GM13977 (cell line): Measurements from ENCODE around the gene ELAVL4.

Experiments used
- DNase-seq: peaks from one replicate; pipeline ENCODE4 v3.0.0; 2012; ENCODE audit warnings: low spot score
- CTCF ChIP-seq: IDR thresholded peaks from 2 replicates; pipeline ENCODE4 v1.5.1; 2012; ENCODE audit warnings: mild to moderate bottlenecking, control low read depth; ENCODE audit not compliant: insufficient read depth; ENCODE audit errors: extremely low read depth, missing control alignments
- in situ Hi-C: fragments of 300-500 bp; cut with MboI; formaldehyde crosslinking; loops from one replicate; pipeline ENCODE4 v1.12.0; 2022; ENCODE audit warnings: low sequenced_read_pairs, low pct_unique_long_range_greater_than_20kb, mixed read lengths, inconsistent platforms; ENCODE audit not compliant: unreplicated experiment

The ELAVL4 gene

GRCh38 chr1:50196081-50196480 is 87.4 kb downstream of the ELAVL4 start:
- DNase-seq: no peak
- in situ Hi-C loops: no loop called here
- TF ChIP-seq CTCF: no peak

DNA sequence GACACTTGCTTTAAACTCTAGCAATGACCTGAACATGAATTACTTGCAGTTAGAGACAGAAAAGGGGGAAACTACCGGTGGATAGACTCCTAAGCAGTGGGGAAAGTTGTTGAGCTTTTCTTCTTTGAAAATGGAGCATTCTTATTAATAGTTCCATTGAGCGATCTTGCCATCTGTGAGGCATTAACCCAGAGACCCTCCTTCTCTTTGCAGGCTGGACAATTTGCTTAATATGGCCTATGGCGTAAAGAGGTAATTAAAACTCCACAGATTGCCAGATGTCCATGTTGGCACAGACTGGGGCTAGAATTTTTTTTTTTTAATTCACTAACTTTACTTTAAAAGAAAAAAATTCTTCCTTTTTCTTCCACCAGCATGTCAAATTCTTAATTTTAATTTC is 88.5 kb downstream of the ELAVL4 start:
- no peak for DNase-seq
- TF ChIP-seq CTCF: no peak
- in situ Hi-C loops: no loop called here

DNA sequence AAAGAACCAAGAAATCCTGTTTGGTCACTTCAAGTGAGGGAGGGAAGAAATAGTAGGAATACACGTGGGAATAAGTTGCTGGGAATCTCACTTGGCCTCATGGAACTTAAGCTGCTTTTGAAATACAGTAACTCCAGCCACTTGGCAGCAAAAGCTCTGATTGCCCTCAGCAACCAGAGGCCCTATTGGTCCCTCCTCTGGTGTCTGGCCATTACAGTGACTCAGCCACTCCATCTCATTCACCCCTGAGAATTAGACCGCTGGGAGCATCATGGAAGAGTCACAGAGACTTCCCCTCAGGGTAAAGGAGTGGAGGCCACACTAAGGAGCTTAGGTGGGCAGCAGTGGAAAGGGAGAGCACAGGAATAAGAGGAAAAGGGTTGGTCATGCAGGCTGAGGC is 99.6 kb downstream of the ELAVL4 start:
- TF ChIP-seq CTCF: no peak
- in situ Hi-C loops: no loop called here
- DNase-seq: no peak

DNA sequence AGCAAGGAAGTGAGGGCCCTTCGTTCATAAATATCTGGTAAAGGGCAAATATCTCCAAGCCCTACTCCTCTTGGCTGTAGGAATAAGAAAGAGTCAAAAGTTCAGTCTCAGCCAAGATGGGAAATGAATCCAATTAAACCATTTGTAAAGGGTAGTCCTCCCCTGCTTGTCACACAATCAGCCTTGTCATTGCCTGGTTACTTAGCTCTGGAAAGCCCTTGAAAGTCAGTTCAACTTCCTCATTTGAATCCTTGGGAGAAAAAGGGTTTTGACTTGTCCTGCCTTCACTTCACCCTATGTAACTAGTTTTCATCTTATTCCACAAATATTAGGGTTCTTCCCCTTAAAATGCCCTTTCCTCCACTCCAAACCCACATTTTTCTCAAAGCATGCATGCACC is 100.0 kb downstream of the ELAVL4 start:
- no peak for DNase-seq
- in situ Hi-C loops: no loop called here
- TF ChIP-seq CTCF: no peak

DNA sequence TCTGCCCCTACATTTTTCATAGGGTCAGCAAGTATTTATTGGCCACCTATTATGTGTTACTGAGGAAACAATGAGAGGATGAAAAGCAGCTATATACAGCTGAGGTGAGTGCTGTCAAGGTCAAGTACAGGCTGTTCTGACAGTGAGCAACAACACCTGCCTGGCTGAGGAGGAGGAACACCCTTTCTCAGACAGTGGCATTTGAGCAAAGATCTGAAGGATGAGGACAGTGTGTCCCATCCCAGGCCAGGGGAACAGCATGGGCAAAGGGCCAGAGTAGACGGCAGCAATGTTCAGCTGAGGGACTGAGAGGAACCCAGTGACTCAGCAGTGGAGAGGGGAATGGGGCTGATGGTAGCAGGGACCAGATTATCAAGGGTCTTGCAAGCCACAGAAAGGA is 101.0 kb downstream of the ELAVL4 start:
- DNase-seq: no peak
- in situ Hi-C loops: no loop called here
- no peak for TF ChIP-seq CTCF

- no peak for TF ChIP-seq CTCF
- DNase-seq: no peak
- in situ Hi-C loops: no loop called here
Measured at GRCh38 chr1:50213505-50213904, 104.8 kb downstream of the ELAVL4 start.

- in situ Hi-C loops: no loop called here
- no peak for TF ChIP-seq CTCF
- DNase-seq: no peak
Measured at GRCh38 chr1:50214717-50215116, 106.0 kb downstream of the ELAVL4 start.
